Hepatocyte (in vitro differentiated cells): ENCODE data around the gene ACOX2.

Experiments used
- EZH2phosphoT487 ChIP-seq: fragments of 200-600 bp; sonication (generic); IDR thresholded peaks from one replicate; pipeline ENCODE4 v1.6.1; 2018; ENCODE audit warnings: antibody characterized with exemption, mild to moderate bottlenecking, low read depth, moderate library complexity; ENCODE audit not compliant: unreplicated experiment, severe bottlenecking
- TF ChIP-seq, protein P1 (sequence below): fragments of 200-600 bp; sonication (generic); IDR thresholded peaks from 2 replicates; pipeline ENCODE4 v1.5.1; 2016; ENCODE audit warnings: antibody characterized with exemption, mild to moderate bottlenecking; ENCODE audit not compliant: poor library complexity

DNA sequence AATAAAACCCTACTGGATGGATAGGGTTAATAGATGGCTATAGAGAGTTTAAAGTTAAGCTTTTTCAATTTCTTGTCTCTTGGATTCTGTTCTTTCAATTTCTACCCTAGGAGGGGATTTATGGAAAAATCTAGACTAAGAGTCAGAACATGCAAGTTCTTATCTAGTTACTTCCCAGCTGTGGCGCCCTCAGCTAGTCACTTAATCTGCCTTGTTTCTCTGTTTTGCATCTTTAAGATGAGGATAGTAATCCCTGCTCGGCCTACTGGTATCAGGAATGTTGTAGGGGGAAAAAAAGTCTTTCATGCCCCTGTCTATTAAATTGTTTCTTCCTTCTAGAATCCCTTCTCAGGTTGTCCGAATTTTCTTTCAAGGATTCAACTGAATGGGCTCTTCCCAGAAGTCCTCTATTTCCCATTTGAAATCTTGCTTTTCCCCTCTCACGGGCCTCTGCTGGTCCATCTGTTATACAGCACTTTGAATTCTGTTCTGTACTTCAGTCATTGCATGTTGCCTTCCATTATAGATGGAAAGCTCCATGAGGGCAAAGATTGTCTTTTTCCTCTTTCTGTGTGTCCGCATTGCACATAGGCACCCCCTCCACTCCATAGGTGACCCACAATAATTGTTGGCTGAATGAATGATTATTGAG, 40.7 kb downstream of the ACOX2 start:
- no peak for TF ChIP-seq EZH2phosphoT487
- TF ChIP-seq, protein P1, sequence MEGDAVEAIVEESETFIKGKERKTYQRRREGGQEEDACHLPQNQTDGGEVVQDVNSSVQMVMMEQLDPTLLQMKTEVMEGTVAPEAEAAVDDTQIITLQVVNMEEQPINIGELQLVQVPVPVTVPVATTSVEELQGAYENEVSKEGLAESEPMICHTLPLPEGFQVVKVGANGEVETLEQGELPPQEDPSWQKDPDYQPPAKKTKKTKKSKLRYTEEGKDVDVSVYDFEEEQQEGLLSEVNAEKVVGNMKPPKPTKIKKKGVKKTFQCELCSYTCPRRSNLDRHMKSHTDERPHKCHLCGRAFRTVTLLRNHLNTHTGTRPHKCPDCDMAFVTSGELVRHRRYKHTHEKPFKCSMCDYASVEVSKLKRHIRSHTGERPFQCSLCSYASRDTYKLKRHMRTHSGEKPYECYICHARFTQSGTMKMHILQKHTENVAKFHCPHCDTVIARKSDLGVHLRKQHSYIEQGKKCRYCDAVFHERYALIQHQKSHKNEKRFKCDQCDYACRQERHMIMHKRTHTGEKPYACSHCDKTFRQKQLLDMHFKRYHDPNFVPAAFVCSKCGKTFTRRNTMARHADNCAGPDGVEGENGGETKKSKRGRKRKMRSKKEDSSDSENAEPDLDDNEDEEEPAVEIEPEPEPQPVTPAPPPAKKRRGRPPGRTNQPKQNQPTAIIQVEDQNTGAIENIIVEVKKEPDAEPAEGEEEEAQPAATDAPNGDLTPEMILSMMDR: no peak
